HG03066 (cell line): ENCODE measurements around the gene EIF4EBP2.

Experiments used
- ATAC-seq: cut with Tn5 transposase; IDR thresholded peaks from one replicate; pipeline ENCODE4 v1.9.1; 2021; ENCODE audit warnings: low read depth; ENCODE audit not compliant: unreplicated experiment

EIF4EBP2 gene

DNA sequence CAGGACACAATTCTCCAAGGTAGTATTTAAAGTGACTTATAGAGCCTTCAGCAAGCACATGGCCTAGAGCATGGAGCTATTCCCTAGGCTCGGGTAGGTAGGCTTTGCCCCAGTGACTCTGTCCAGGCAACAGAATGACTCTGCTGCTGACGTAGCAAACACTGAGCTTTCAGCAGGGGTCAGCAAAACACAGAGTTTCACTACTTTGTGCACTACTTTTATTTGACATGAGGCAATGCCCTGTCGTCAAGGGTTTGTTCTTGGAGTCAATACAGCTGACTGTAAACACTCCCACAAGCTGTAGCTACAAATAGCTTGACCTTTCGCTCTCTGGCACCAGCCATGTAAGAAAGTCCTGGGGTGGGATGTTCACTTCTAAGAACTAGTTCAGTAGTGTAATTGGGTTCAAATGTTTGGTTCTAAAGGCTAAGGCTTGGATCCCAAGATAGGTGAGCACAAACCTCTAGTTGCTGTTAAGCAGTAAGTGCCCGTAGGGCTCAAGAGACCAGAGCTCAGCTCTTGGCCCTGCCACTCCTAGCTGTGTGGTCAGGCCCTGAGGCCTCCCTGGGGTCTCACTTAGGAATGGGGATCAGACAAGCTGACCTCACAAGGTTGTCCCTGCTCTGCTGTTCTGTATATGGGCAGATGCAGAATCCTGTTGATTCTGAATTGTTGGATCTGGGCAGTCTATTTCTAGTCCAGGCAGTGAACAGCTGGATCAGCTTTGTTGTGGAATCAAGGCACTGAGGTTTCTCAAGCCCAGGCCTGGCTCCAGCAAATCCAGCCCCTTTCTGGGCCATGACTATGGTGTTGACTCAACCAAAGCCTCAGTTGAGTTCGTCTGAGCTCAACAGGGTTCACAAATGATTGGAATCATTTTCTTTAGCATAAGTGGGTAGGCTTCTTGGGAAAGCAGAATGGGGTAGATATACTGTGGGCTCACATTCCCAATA lies 26.8 kb downstream of the EIF4EBP2 start:
- no peak for ATAC-seq

GRCh38 chr10:70432101-70432500 lies 28.2 kb downstream of the EIF4EBP2 start:
- no peak for ATAC-seq

- no peak for ATAC-seq
These were observed 28.8 kb downstream of the EIF4EBP2 start for GRCh38 chr10:70432561-70433263.

DNA sequence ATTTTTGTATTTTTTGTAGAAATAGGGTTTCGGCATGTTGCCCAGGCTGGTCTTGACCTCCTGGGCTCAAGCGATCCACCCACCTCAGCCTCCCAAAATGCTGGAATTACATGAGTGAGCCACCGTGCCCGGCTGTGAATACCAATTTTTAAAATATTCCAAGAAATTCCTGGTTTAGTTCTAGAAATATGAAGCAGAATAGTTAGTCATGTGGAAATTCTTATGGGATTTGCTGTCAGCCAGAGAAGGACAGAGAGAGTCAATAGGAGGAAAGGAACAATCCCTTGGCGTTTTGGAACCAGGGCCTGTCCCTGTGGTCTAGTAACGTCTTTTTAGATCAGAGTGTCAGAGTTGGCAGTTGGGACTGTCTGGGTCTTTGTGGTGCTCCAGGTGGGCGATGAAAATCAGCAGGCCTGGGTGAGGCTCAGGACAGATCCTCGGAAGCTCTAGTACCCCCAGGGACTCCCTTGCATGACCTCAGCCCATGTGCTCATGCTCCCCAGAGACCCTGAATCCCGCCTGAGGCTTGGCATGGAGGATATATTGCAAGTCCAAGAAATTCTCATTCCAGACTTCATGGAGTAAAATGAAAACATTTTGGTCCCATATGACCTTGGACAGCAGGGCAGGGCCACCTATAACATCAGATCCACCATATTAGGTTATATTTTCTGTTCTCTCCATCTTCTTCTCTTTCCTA lies 29.8 kb downstream of the EIF4EBP2 start:
- no peak for ATAC-seq

GRCh38 chr10:70435241-70436085 lies 31.5 kb downstream of the EIF4EBP2 start:
- ATAC-seq: no peak

- no peak for ATAC-seq
These were observed 33.8 kb downstream of the EIF4EBP2 start for GRCh38 chr10:70437721-70438120.

- no peak for ATAC-seq
These were observed 36.6 kb downstream of the EIF4EBP2 start for GRCh38 chr10:70440296-70441160.

GRCh38 chr10:70441161-70441894 lies 37.4 kb downstream of the EIF4EBP2 start, which contains the start of gene NODAL:
NODAL (minus strand) TSS chr10:70441681; CDS start chr10:70441667, 14 bp downstream.
- no peak for ATAC-seq

- no peak for ATAC-seq
These were observed 38.0 kb downstream of the EIF4EBP2 start for GRCh38 chr10:70441895-70442309.

GRCh38 chr10:70442332-70442988 lies 38.5 kb downstream of the EIF4EBP2 start:
- no peak for ATAC-seq

DNA sequence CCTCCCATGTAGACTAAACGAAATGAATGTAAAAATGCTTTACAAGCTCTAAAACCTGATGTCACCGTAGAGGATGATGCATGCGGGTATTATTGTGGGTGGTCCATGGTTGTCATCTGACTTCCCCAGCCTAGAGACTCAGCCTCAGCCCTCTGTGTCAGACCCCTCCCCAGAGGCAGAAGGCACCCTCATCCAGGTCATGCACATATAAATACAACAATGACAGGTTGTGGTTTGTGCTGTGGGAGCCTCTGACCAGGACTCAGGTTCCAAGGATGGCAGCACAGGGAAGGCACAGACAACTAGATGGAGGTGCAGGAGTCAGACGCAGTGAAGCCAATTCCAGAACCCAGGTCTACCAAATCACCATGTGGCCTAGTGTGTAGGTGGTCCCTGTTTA lies 40.8 kb downstream of the EIF4EBP2 start:
- no peak for ATAC-seq

DNA sequence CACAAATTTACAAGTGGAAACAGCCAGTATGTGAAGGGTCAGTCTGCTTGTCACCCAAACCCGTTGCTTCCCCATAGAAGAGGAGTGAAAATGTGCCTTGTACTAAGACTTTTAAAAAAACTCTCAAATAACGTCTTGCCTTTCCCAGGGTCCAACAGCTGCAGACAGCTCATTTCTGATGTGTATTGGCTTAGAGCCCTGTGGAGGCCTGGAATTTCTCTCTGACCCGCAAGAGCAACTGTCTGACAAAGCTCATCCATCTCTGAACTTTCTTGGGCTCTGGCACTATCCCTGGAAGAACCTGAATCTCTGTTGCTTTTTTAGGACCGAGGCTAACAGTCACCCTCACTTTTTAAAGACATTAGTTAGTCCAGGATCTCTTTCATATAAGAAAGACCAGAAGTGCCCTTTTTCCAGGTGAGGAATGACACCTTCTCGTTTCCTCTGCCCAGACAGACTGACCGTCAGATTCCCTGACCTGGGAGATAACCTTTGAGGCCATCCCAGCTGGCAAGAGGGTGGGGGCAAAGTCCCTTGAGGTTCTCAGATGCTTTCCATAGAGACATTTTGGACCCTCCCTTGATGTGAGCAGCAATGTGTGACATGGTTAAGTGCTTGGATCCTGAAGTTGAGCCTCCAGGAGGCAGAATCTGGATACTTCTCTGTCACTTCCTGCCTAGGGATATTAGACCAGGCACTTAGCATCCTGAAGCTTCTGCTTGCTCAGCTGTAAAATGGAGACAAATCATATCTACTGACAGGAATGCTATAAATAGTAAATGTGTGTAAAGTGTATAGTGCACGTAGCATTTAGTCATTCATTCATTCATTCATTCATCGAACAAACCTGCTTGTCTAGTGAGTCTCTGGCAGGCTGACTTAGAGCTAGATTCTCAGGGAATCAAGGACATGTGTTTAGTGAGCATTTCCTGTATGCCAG lies 42.0 kb downstream of the EIF4EBP2 start:
- no peak for ATAC-seq

GRCh38 chr10:70448236-70448635 lies 44.3 kb downstream of the EIF4EBP2 start:
- no peak for ATAC-seq

- ATAC-seq: no peak
These were observed 51.3 kb downstream of the EIF4EBP2 start for GRCh38 chr10:70455213-70455630.

DNA sequence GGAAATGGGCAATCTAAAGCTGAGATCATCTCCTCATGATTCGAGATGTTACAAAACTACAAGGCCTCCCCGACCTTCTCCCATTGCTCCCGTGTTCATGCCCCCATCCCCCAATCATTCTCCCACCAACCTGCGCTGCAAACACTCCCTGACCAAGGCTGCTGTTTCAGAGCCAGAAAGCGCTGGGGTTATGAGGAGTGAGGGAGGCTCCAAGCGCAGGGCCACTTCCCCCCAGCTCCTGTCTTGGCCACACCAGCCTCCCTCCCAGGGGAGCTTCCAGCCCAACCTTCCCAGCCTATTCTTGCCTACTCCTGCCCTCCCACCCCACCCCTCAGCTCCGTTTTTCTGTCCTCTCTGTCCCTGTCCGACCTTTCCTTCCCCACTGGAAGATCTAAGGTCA lies 52.2 kb downstream of the EIF4EBP2 start:
- ATAC-seq: no peak

DNA sequence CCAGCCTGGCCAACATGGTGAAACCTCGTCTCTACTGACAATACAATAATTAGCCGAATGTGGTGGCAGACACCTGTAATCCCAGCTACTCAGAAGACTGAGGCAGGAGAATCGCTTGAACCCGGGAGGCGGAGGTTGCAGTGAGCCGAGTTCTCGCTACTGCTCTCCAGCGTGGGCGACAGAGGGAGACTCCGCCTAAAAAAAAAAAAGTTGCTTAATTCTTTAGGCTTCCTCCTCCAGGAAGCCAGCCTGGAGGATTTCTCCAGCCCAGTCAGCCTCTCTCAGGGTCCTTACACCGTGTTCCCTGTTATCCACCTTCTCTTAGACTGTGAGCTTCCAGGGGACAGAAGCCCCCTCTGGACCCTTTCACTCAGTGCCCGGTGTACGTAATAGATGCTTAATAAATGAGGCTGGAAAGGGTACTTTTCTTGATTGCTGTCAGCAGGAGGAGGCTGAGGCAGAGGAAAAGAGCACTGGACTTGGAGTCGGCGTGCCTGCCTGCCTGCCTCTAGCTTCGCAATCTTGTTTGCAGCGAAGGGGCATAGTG lies 53.9 kb downstream of the EIF4EBP2 start:
- no peak for ATAC-seq
